Fibroblast of skin of right biceps (primary cell): ENCODE data around the gene PFKP.

Experiments
- DNase-seq: peaks from one replicate; pipeline ENCODE4 v3.0.0-alpha.2; 2013

Gene PFKP

DNA sequence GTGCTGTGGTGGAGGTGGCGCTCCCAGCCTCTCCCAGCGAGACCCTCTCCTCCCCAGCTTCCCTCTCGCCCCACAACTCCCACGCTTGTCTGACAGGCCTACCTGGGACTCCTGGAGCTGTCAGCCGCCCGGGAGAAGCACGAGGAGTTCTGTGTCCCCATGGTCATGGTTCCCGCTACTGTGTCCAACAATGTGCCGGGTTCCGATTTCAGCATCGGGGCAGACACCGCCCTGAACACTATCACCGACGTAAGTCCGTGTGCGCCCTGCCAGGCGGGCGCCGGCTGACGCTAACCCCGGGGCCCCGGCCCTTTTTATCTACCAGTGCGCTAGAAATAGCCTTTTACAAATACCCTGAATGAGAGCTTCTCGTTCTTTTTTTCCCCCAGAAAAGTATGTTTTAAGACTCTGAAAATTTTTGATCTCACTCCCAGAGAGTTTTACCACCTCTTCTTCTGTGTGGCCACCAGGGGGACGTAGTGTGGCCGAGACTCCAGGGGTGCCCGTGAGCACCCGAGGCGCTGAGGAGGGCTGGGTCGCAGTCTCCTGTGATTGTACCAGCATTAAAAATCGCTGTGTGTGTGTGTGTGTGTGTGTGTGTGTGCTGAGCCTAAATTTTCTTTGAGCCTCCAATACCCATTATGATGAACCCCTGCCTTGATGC, 52.6 kb downstream of the PFKP start:
- no peak for DNase-seq

- DNase-seq, result no peak
These were observed 54.7 kb downstream of the PFKP start for GRCh38 chr10:3122034-3122433.

- no peak for DNase-seq
These were observed 55.3 kb downstream of the PFKP start for GRCh38 chr10:3122486-3123205.

DNA sequence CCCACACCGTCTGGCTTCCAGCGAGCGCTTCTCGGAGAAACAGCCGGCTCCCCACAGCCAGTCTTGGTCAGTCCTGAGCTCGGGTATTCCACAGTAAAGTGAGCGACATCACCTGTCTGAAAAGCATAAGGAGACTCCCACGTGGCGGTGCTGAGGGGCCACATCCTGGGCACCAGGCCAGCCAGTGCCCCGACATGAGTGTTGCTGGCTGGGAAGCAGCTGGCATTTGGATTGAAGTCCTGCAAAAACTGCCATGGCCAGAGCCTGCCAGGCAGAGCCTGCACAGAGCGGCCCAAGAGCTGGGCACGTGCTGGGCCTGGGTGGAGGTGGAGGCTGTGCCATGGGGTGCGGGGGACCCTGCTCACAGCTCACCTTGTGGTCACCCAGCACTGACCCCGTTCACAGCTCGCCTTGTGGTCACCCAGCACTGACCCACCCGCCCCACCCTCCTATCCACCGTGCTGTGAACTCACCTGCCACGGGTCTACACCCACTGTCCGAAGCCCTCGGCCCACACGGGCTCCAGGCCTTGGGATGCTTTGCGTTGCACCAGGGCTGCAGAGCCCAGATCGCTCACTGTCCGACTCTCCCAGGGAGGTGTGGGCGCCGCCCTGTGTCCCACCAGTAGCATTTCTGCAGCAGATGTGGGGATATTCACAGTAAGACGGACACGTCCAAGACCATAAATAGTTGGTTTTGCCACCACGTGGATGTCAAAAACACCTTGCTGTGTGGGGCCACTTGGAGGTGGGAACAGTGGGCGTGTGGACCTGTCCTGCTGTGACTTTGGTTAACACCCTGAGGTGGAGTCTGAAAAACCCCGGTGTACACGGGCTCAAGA, 56.4 kb downstream of the PFKP start:
- no peak for DNase-seq

- no peak for DNase-seq
These were observed 57.2 kb downstream of the PFKP start for GRCh38 chr10:3124412-3125175.

- no peak for DNase-seq
These were observed 58.3 kb downstream of the PFKP start for GRCh38 chr10:3125527-3126170.

DNA sequence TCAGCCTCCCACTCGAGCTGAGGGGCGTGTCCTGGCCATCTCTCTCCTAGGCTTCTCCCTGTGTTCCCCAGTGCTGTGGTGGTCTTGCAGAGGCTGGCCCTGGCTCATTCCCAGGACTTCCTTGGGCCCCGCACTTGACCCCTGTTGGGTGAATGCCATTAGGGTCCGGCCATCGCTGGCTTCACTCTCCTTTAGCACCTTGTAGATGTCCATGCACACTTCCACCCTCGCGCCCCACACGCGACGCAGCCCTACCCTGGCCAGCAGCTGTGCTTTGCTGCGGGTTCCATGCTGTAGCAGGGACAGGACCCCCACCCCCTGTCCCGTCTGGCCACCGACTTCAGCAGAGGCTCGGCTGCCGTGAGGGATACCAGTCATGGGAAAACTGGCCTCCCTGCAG, 58.9 kb downstream of the PFKP start:
- no peak for DNase-seq

DNA sequence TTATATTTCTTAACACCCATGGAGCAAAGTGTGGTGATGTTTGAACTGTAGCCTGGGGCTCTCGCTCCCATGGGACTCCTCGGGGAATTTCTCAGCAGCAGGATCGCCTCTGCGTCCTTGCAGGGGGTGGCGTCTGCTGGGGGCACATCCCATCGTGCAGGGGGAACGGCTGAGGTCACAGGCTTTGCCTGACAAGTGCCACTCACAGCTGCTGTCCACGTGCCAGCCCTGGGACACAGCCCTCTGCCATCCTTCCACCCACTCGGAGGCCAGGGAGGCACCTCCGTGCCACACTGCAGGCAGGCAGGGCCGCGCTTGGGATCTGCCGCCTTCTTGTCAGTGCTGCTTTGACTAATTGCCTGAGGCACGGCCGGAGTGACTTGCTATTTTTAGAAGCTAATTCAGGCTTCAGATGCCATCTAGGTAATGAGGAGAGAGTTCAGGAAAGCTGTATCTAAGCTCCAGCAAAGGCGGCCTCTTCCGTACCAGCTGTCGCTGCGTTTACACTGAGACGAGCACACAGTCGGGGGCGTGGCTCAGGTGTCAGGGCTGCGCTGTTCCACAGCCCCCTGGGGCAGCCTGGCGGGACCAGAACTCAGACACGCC, 59.5 kb downstream of the PFKP start:
- no peak for DNase-seq

GRCh38 chr10:3127921-3128320, 60.6 kb downstream of the PFKP start:
- no peak for DNase-seq

GRCh38 chr10:3128379-3129130, 61.2 kb downstream of the PFKP start:
- no peak for DNase-seq

- no peak for DNase-seq
These were observed 62.4 kb downstream of the PFKP start for GRCh38 chr10:3129581-3130340.

DNA sequence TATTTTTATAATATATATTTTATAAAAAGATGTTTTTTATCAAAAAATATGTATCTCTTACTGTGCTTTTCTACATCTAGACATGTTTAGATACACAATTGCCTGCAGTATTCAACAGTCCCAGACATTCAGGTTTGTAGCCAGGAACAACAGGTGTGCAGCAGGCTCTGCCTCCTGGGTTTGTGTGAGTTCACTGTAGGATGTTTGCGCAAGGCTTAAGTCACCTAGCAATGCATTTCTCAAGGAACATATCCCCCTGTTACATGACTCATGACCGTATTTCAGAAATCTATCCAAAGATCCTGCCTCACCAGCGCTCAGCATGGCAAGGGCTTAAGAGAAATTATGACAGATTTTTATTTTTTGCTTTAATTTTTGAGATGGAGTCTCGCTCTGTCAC, 63.8 kb downstream of the PFKP start:
- peak; percentile 14 for DNase-seq

GRCh38 chr10:3132036-3133025, 65.0 kb downstream of the PFKP start:
- DNase-seq, result no peak

DNA sequence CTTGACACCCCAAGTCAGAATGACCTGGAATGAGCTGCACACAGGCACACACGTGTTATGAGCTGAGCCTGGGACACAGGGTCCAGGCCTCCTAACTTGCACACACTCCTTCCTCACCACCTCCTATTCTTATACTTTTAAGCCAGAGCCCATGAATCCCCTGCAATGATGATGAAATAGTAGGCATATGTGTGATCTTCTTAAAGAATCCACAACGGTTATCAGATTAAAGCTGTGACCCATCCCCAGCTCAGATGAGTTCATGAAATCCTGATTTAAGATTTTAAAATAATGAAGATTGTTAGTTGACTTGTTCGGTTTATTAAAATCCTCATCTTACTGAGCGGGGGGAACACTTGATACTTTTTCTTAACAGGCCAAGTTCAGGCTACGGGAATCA, 66.6 kb downstream of the PFKP start:
- DNase-seq, result no peak

- no peak for DNase-seq
These were observed 67.7 kb downstream of the PFKP start for GRCh38 chr10:3135006-3135405.

DNA sequence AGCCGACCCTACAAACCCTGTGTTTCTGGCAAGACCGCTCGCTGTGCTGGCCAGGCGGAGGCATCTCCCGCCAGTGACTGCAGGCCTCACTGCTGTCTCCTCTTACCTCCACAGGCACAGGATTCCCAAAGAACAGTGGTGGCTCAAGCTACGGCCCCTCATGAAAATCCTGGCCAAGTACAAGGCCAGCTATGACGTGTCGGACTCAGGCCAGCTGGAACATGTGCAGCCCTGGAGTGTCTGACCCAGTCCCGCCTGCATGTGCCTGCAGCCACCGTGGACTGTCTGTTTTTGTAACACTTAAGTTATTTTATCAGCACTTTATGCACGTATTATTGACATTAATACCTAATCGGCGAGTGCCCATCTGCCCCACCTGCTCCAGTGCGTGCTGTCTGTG, 69.0 kb downstream of the PFKP start:
- DNase-seq, result no peak

GRCh38 chr10:3136763-3137611, 69.6 kb downstream of the PFKP start:
- DNase-seq, result peak; percentile 64
